ENCODE results near the gene TPCN1.

DNA sequence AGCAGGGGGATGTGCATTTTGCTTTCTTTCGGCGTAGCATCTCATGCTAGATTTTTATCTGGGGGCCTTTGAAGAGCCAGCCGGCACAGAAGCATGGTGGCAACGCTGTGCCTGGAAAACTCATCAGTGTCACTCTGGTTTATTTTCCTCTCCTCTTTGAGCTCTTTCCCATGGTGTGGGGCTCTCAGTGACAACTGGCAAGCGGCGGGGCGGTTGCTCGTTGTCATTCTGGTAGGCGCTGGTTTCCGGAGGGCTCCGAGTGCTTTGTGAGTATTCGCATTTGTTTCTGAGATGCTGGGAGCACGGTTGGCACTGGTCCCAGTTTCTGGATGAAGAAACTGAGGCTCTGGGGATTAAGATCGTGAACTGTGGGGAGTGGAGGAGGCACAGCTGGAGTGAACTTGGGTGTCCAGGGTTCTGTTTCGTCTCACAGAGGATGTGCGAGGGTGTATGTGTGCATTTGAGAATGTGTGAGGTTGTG lies 23.3 kb downstream of the TPCN1 start:
- TF ChIP-seq POLR2AphosphoS5 (IDR thresholded peaks at IDR 0.05; ENCODE audit: borderline replicate concordance, low read depth, low read length) (no peak), EZH2 (IDR thresholded peaks at IDR 0.05) (no peak)
